Naive thymus-derived CD8-positive, alpha-beta T cell (primary cell): Measurements from ENCODE around the gene KCNH6. TPM values are rescaled to one million over a fixed set of nuclear protein-coding genes. Genes with fewer than 3 reads are reported as not detected.
A peak's percentile ranks its signal among the peaks of the same experiment; 100 is the strongest.

Experiments used
- ATAC-seq, 2 donors: fragments of 150-1000 bp; cut with Tn5 transposase in 1 of 2; sonication (Bioruptor Pico), chemical (Tn5 transposase) in 1 of 2; 1 replicate in 1 of 2; 2 replicates in 1 of 2; pipeline ENCODE4 v1.10.0; 2021; ENCODE audit warnings: mild to moderate bottlenecking in 2 of 2, moderate library complexity in 2 of 2
- POLR2A ChIA-PET: fragments of 350-600 bp; sonication (Branson Sonifier 250); formaldehyde crosslinking; loops from one replicate; lab custom pipeline; 2021; ENCODE audit warnings: antibody characterized with exemption; lab: Charles Lee
- DNase-seq, 10 donors: peaks; one replicate each; pipeline versions ENCODE4 v3.0.0 to v3.0.0-alpha.2; 2020 to 2022
- H3K27ac Mint-ChIP-seq, 10 donors: one replicate each; pipeline ENCODE4 v1.8.0; 2020 to 2022; ENCODE audit warnings: mild to moderate bottlenecking in 10 of 10, mixed read lengths in 10 of 10, moderate library complexity in 4 of 10, inconsistent platforms in 1 of 10
- H3K27me3 Mint-ChIP-seq, 5 donors: one replicate each; pipeline ENCODE4 v1.8.0; 2021 to 2022; ENCODE audit warnings: mixed read lengths in 5 of 5
- H3K36me3 Mint-ChIP-seq, 3 donors: one replicate each; pipeline ENCODE4 v1.8.0; 2020 to 2022; ENCODE audit warnings: mixed read lengths in 3 of 3, mild to moderate bottlenecking in 2 of 3, inconsistent platforms in 1 of 3
- H3K4me1 Mint-ChIP-seq, 4 donors: one replicate each; pipeline ENCODE4 v1.8.0; 2021 to 2022; ENCODE audit warnings: mixed read lengths in 4 of 4
- H3K4me3 Mint-ChIP-seq, 10 donors: one replicate each; pipeline ENCODE4 v1.8.0; 2020 to 2022; ENCODE audit warnings: mild to moderate bottlenecking in 10 of 10, mixed read lengths in 10 of 10, moderate library complexity in 6 of 10, inconsistent platforms in 1 of 10
- H3K9me3 Mint-ChIP-seq, 9 donors: one replicate each; pipeline ENCODE4 v1.8.0; 2020 to 2022; ENCODE audit warnings: mixed read lengths in 9 of 9, mild to moderate bottlenecking in 3 of 9, inconsistent platforms in 1 of 9, moderate library complexity in 1 of 9
- polyA plus RNA-seq, 3 donors: library from polyadenylated mRNA; unstranded; fragments of 300-500 nt; fragmentation: Illumina TruSeq; gene quantifications; one replicate each; pipeline ENCODE4 v1.2.3, GENCODE V29; 2021
- total RNA-seq, 8 experiments: library from RNA in 2 of 8; stranded (reverse) in 2 of 8; gene quantifications; one replicate each; pipeline ENCODE4 v1.2.3 and lab custom pipeline; 2021 to 2026

The KCNH6 gene
- total and polyA plus RNA-seq, 5 experiments from 2014 or later, result not detected

DNA sequence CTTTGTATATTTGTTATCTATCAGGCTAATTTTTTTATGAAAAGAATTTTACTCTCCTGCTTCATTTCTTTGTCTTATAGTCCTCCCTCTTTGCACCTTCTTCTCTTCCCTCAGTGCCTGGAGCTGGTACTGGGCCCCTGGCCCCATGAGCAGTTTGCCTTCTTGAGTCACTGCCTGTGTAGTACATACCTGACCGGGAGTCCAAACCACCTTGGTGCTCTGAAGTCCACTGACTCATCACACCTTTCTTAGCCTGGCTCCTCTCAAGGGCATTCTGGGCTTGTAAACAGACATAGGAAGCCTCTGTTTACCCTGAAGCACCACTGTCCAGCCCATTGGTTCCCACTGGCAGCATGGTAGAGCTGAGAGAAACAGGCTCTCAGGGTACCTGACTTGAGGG, 66.5 kb downstream of the KCNH6 start:
- DNase-seq, result no peak
- H3K4me3 Mint-ChIP-seq, result no peak overlapping the region

DNA sequence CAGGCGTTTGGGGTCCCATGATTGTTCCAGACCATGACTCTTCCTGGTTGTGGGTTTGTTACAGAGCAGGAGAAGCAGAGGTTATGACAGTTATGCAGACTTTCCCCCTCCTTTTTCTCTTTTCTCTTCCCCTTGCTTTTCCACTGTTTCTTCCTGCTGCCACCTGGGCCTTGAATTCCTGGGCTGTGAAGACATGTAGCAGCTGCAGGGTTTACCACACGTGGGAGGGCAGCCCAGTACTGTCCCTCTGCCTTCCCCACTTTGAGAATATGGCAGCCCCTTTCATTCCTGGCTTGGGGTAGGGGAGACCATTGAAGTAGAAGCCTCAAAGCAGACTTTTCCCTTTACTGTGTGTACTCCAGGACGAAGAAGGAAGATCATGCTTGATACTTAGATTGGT, 69.6 kb downstream of the KCNH6 start:
- Mint-ChIP-seq H3K4me3 (no peak overlapping the region), H3K27me3 (no peaks in the 10 kb centered on the region), H3K36me3 (peaks cover 10 to 47% (median 12%) of the 10 kb centered on the region in 3 donors), H3K4me1 (peaks cover 0 to 11% (median 5%) of the 10 kb centered on the region in 4 donors), H3K9me3 (no peaks in the 10 kb centered on the region), H3K27ac (peak overlapping the region in 6 of 10 donors; percentile 34 to 66 (median 35))
- DNase-seq (no peak), ATAC-seq (no peak)
- POLR2A ChIA-PET, result no interaction called here

More for the DNA sequence above, 66.5 kb downstream of the KCNH6 start:
- ATAC-seq, result no peak
- no peaks in the 10 kb centered on the region for H3K27me3 Mint-ChIP-seq
- H3K9me3 Mint-ChIP-seq, result no peaks in the 10 kb centered on the region
- POLR2A ChIA-PET, result interaction anchor here (2.5 kb wide), 1 partner anchor 11 kb away, joined by 8 read pairs; the partner anchor contains the start of gene TACO1
- H3K27ac Mint-ChIP-seq, result peak overlapping the region in 3 of 10 donors; percentile 13 to 46 (median 41)
- H3K36me3 Mint-ChIP-seq, result peaks cover 12 to 76% (median 18%) of the 10 kb centered on the region in 3 donors
- peaks cover 9 to 12% (median 11%) of the 10 kb centered on the region in 4 donors for H3K4me1 Mint-ChIP-seq

DNA sequence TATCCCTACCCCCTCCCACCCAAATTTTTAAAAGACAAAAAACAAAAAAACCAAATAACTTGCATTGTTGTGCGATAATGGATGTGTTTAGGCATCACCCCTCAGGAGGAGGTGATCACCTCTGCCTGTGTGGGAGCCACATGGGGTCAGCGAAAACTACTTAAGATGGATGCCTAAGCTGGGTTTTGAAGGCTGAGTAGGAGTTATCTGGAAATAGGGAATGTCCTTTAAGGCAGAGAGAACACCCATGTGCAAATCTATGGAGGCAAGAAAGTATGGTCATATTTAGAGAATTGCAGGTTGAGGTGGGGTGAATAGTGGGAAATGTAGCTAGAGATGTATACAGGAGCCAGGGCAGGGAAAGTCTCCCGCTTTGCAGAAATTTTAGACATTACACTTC, 72.0 kb downstream of the KCNH6 start:
- Mint-ChIP-seq H3K4me1 (peaks cover 1 to 23% (median 12%) of the 10 kb centered on the region in 4 donors), H3K27me3 (no peaks in the 10 kb centered on the region), H3K4me3 (no peak overlapping the region), H3K27ac (peak overlapping the region in 2 of 10 donors; percentile 18 to 74), H3K36me3 (peaks cover 2 to 25% (median 3%) of the 10 kb centered on the region in 3 donors), H3K9me3 (no peaks in the 10 kb centered on the region)
- ATAC-seq, result no peak
- POLR2A ChIA-PET, result no interaction called here
- no peak for DNase-seq

Other genes with a start within 250 kb of the KCNH6 start
- gene CYB561, start 77.1 kb upstream of the KCNH6 start, total RNA-seq, result 1 to 10 TPM; 6.0 to 6.3 TPM
- gene CYB561, start 77.1 kb upstream of the KCNH6 start, polyA plus RNA-seq, result 10 to 100 TPM in 1 of 3 donors, 1 to 10 TPM in 2; 1.2 to 10.3 (median 3.0) TPM
- gene ACE, start 46.3 kb upstream of the KCNH6 start, total RNA-seq, result 1 to 10 TPM; 1.2 to 1.9 TPM
- under 1 TPM in 1 of 3 donors, not detected in 2; 0.15 TPM for gene ACE, start 46.3 kb upstream of the KCNH6 start, polyA plus RNA-seq
- 10 to 100 TPM; 70.4 to 76.0 TPM for gene DCAF7, start 27.1 kb downstream of the KCNH6 start, total RNA-seq
- 10 to 100 TPM; 57.8 to 77.5 (median 75.6) TPM for gene DCAF7, start 27.1 kb downstream of the KCNH6 start, polyA plus RNA-seq
- 10 to 100 TPM; 15.5 to 16.6 TPM for gene TACO1, start 77.5 kb downstream of the KCNH6 start, total RNA-seq
- 10 to 100 TPM; 11.3 to 18.3 (median 17.5) TPM for gene TACO1, start 77.5 kb downstream of the KCNH6 start, polyA plus RNA-seq
- gene MAP3K3, start 99.1 kb downstream of the KCNH6 start, total RNA-seq, result 10 to 100 TPM; 77.5 to 82.8 TPM
- 10 to 100 TPM; 23.8 to 47.4 (median 24.7) TPM for gene MAP3K3, start 99.1 kb downstream of the KCNH6 start, polyA plus RNA-seq
- 100 to 1,000 TPM; 936 to 980 TPM for gene LIMD2, start 176.8 kb downstream of the KCNH6 start, total RNA-seq
- 100 to 1,000 TPM; 390 to 700 (median 632) TPM for gene LIMD2, start 176.8 kb downstream of the KCNH6 start, polyA plus RNA-seq
- gene STRADA, start 218.4 kb downstream of the KCNH6 start, total RNA-seq, result 10 to 100 TPM; 57.0 to 57.1 TPM
- gene STRADA, start 218.4 kb downstream of the KCNH6 start, polyA plus RNA-seq, result 10 to 100 TPM; 17.8 to 24.5 (median 23.6) TPM